PC-9 (cell line): ENCODE measurements around the gene TCAIM. TPM values are rescaled to one million over a fixed set of nuclear protein-coding genes. Genes with fewer than 3 reads are reported as not detected.

ENCODE experiments used
- BruUV-seq: library from RNA; stranded (reverse); fragments of 400-500 nt; replicated peaks from 2 replicates; lab custom pipeline; 2021; lab: Mats Ljungman, UMichigan
- CTCF ChIA-PET: fragments of 300-600 bp; sonication (Branson Sonifier 250); formaldehyde crosslinking; loops from one replicate; lab custom pipeline; 2022; ENCODE audit warnings: antibody characterized with exemption; lab: Charles Lee
- POLR2A ChIA-PET: fragments of 300-600 bp; sonication (Branson Sonifier 250); formaldehyde crosslinking; loops from one replicate; lab custom pipeline; 2022; ENCODE audit warnings: antibody characterized with exemption; ENCODE audit not compliant: unreplicated experiment; lab: Charles Lee
- DNase-seq, 2 experiments: peaks; one replicate each; pipeline versions ENCODE4 v3.0.0 to v3.0.0-alpha.2; 2015 to 2022; ENCODE audit warnings: mixed read lengths in 1 of 2
- H2AFZ ChIP-seq: fragments of 200-600 bp; sonication (generic); 2 replicates; pipeline ENCODE4 v1.8.1; 2017; ENCODE audit warnings: antibody characterized with exemption
- H3F3A ChIP-seq: fragments of 200-600 bp; sonication (generic); 2 replicates; pipeline ENCODE4 v1.8.1; 2017; ENCODE audit warnings: antibody characterized with exemption, mild to moderate bottlenecking, low read depth; ENCODE audit not compliant: insufficient read depth
- H3K27ac ChIP-seq: fragments of 200-600 bp; sonication (generic); 2 replicates; pipeline ENCODE4 v1.6.1; 2016; ENCODE audit warnings: mixed run types
- H3K27me3 ChIP-seq: fragments of 200-600 bp; sonication (generic); 2 replicates; pipeline ENCODE4 v1.6.1; 2016; ENCODE audit warnings: low read depth, mixed run types; ENCODE audit not compliant: insufficient read depth
- H3K36me3 ChIP-seq: fragments of 200-600 bp; sonication (generic); 2 replicates; pipeline ENCODE4 v1.6.1; 2016; ENCODE audit warnings: low read depth, mixed run types
- H3K4me1 ChIP-seq: fragments of 200-600 bp; sonication (generic); replicated peaks from 2 replicates; pipeline ENCODE4 v1.6.1; 2016; ENCODE audit warnings: mixed run types; ENCODE audit not compliant: insufficient read depth
- H3K4me2 ChIP-seq: fragments of 200-600 bp; sonication (generic); 2 replicates; pipeline ENCODE4 v1.6.1; 2017; ENCODE audit warnings: mixed run types
- H3K4me3 ChIP-seq: fragments of 200-600 bp; sonication (generic); 2 replicates; pipeline ENCODE4 v1.6.1; 2016; ENCODE audit warnings: mixed run types
- H3K79me2 ChIP-seq: fragments of 200-600 bp; sonication (generic); 2 replicates; pipeline ENCODE4 v1.6.1; 2017; ENCODE audit warnings: low read depth, mixed run types
- H3K9me2 ChIP-seq: fragments of 200-600 bp; sonication (generic); 2 replicates; pipeline ENCODE4 v1.8.1; 2017; ENCODE audit warnings: mild to moderate bottlenecking; ENCODE audit not compliant: insufficient read depth
- H3K9me3 ChIP-seq: fragments of 200-600 bp; sonication (generic); 2 replicates; pipeline ENCODE4 v1.8.1; 2016; ENCODE audit warnings: low read depth; ENCODE audit not compliant: insufficient read depth
- H4K20me1 ChIP-seq: fragments of 200-600 bp; sonication (generic); 2 replicates; pipeline ENCODE4 v1.8.1; 2017; ENCODE audit not compliant: insufficient read depth
- CTCF ChIP-seq: fragments of 200-600 bp; sonication (generic); conservative IDR thresholded peaks from 2 replicates; pipeline ENCODE4 v1.6.1; 2017; ENCODE audit warnings: mixed run types, antibody characterized with exemption, mild to moderate bottlenecking, moderate library complexity
- EZH2 ChIP-seq: fragments of 200-600 bp; sonication (generic); IDR thresholded peaks from 2 replicates; pipeline ENCODE4 v1.8.0; 2017; ENCODE audit warnings: antibody characterized with exemption, low read depth
- intact Hi-C: fragments of 100-400 bp; cut with micrococcal nuclease; formaldehyde crosslinking; loops from one replicate; pipeline ENCODE4 v1.10.0; 2022; ENCODE audit not compliant: unreplicated experiment
- total RNA-seq: library from RNA; stranded (reverse); gene quantifications from 2 replicates; pipeline ENCODE4 v1.2.3, GENCODE V29; 2021

Gene TCAIM
- total RNA-seq, 1 experiment from 2014 or later = 28.3 TPM

- Histone ChIP-seq H3F3A (no peaks in the 10 kb centered on the region), H3K4me3 (no peak overlapping the region), H3K9me3 (no peaks in the 10 kb centered on the region), H2AFZ (no peak overlapping the region), H3K36me3 (no peaks in the 10 kb centered on the region), H3K27ac (no peak overlapping the region), H3K4me1 (peaks cover 4% of the 10 kb centered on the region; the same call in 1 of the 2 replicates), H3K9me2 (no peaks in the 10 kb centered on the region), H4K20me1 (no peaks in the 10 kb centered on the region), H3K4me2 (no peak overlapping the region), H3K79me2 (no peaks in the 10 kb centered on the region), H3K27me3 (no peaks in the 10 kb centered on the region)
- intact Hi-C loops = no loop called here
- CTCF ChIA-PET = no interaction called here
- POLR2A ChIA-PET = no interaction called here
- TF ChIP-seq EZH2 = no peak
- no peak for TF ChIP-seq CTCF
- DNase-seq = no peak
- BruUV-seq = no TSS peak
Observed at GRCh38 chr3:44326515-44326914, 12.1 kb upstream of the TCAIM start.

- intact Hi-C loops = loop anchor here (10.0 kb wide), 1 partner anchor 785 kb away; no protein-coding TSS in a partner anchor
- CTCF ChIA-PET = interaction anchor here (0.6 kb wide), 1 partner anchor 624 kb away, joined by 4 read pairs; no protein-coding TSS in a partner anchor
Observed at GRCh38 chr3:44329946-44330345, 8.6 kb upstream of the TCAIM start.

GRCh38 chr3:44330444-44330843, 8.1 kb upstream of the TCAIM start:
- intact Hi-C loops = loop anchor here (10.0 kb wide), 1 partner anchor 786 kb away; no protein-coding TSS in a partner anchor
- Histone ChIP-seq H3K4me2 (no peak overlapping the region), H3K27ac (no peak overlapping the region), H3F3A (no peaks in the 10 kb centered on the region), H4K20me1 (no peaks in the 10 kb centered on the region), H3K4me1 (no peaks in the 10 kb centered on the region), H3K9me2 (no peaks in the 10 kb centered on the region), H3K4me3 (no peak overlapping the region), H3K9me3 (no peaks in the 10 kb centered on the region), H2AFZ (no peak overlapping the region), H3K27me3 (no peaks in the 10 kb centered on the region), H3K36me3 (no peaks in the 10 kb centered on the region), H3K79me2 (no peaks in the 10 kb centered on the region)
- no peak for DNase-seq
- TF ChIP-seq EZH2 = no peak
- TF ChIP-seq CTCF = no peak
- CTCF ChIA-PET = no interaction called here
- no TSS peak for BruUV-seq
- POLR2A ChIA-PET = no interaction called here

More at GRCh38 chr3:44329946-44330345, 8.6 kb upstream of the TCAIM start:
- Histone ChIP-seq H3K27ac (no peak overlapping the region), H3K4me2 (no peak overlapping the region), H3K27me3 (no peaks in the 10 kb centered on the region), H3F3A (no peaks in the 10 kb centered on the region), H3K9me2 (no peaks in the 10 kb centered on the region), H3K79me2 (no peaks in the 10 kb centered on the region), H4K20me1 (no peaks in the 10 kb centered on the region), H3K36me3 (no peaks in the 10 kb centered on the region), H3K9me3 (no peaks in the 10 kb centered on the region), H3K4me3 (no peak overlapping the region), H2AFZ (no peak overlapping the region), H3K4me1 (no peaks in the 10 kb centered on the region)
- TF ChIP-seq EZH2 (no peak), CTCF (no peak)
- POLR2A ChIA-PET = no interaction called here
- no peak for DNase-seq
- no TSS peak for BruUV-seq
